Measurements from ENCODE around the gene GTF2H3. TPM values are rescaled to one million over a fixed set of nuclear protein-coding genes. Genes with fewer than 3 reads are reported as not detected.
A peak's percentile ranks its signal among the peaks of the same experiment; 100 is the strongest.

The GTF2H3 gene
- total RNA-seq, 2 experiments from 2014 or later = 35.8 to 36.7 TPM

DNA sequence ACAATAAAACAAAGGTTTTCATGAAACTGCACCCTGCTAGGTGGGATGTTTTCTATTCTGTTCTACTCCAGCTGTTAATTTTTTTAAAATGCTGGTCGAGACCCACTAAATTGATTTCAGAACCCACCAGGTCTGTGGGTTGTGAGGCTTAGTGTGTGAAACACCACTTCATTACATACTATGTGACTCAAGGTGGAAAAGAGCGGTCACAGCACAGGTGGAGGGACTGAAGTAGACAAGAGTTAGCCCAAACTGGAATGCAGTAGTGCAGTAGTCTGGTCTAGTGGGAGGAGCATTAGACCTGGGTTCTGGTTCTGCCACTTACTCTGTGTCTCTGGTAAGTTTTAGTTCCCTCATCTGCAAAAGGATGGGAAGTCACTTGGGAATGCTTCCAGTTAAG is 19.5 kb upstream of the GTF2H3 start:
- H3K9me3 Mint-ChIP-seq = no peaks in the 10 kb centered on the region
- no peak overlapping the region for H3K4me3 Mint-ChIP-seq
- no peak overlapping the region for H3K27ac Mint-ChIP-seq
- DNase-seq (no peak), ATAC-seq (ENCODE audit: low read depth) (no peak)
- peaks cover 21% of the 10 kb centered on the region for H3K36me3 Mint-ChIP-seq
- peaks cover 5% of the 10 kb centered on the region for H3K4me1 Mint-ChIP-seq
- POLR2A ChIA-PET = no interaction called here
- no peaks in the 10 kb centered on the region for H3K27me3 Mint-ChIP-seq

DNA sequence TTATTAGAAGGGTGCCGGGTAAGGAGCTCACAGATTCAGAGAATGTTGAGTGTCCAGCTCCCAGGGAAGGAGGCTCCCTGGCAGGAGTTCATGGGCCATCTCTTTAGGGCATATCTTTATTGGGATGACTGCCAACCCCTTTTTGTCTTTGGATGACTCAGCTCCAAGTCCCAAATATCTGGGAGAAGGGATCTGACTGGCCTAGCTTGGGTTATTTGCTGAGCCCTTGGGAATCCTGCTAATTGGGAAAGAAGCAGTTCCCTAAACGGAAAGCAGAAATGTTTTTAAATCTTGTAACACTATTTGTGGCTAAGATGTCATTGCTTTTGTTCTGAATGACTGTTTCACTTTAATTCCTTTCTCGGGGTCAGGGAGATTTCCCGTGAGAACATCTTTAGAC is 19.1 kb upstream of the GTF2H3 start:
- H3K27me3 Mint-ChIP-seq = no peaks in the 10 kb centered on the region
- no peak for ATAC-seq (ENCODE audit: low read depth)
- H3K9me3 Mint-ChIP-seq = no peaks in the 10 kb centered on the region
- DNase-seq = no peak
- no peak overlapping the region for H3K27ac Mint-ChIP-seq
- peaks cover 5% of the 10 kb centered on the region for H3K4me1 Mint-ChIP-seq
- H3K4me3 Mint-ChIP-seq = no peak overlapping the region
- H3K36me3 Mint-ChIP-seq = peaks cover 24% of the 10 kb centered on the region
- POLR2A ChIA-PET = no interaction called here

DNA sequence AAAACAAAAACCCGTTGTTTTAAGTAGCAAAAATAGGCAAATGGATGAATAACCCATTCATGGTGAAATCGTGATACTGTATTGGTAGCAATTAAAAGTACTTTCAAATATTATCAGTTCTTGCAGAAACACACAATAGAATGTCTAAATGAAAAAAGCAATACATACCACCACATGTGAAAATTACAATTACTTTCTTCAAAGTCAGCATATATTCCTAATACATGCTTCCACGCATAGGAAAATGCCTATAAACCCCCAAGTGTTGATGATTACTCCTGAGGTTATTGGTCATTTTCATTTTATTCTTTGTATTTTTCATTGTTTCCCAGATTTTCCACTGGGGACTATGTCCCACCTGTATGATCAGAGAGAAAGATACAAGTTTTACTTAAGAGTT is 16.5 kb upstream of the GTF2H3 start:
- Mint-ChIP-seq H3K4me1 (peaks cover 3% of the 10 kb centered on the region), H3K4me3 (no peak overlapping the region), H3K27me3 (no peaks in the 10 kb centered on the region), H3K9me3 (no peaks in the 10 kb centered on the region), H3K36me3 (peaks cover 28% of the 10 kb centered on the region), H3K27ac (no peak overlapping the region)
- ATAC-seq (ENCODE audit: low read depth) (no peak), DNase-seq (no peak)
- POLR2A ChIA-PET = interaction anchor here (0.6 kb wide), 1 partner anchor 842 kb away, joined by 3 read pairs; no protein-coding TSS in a partner anchor

DNA sequence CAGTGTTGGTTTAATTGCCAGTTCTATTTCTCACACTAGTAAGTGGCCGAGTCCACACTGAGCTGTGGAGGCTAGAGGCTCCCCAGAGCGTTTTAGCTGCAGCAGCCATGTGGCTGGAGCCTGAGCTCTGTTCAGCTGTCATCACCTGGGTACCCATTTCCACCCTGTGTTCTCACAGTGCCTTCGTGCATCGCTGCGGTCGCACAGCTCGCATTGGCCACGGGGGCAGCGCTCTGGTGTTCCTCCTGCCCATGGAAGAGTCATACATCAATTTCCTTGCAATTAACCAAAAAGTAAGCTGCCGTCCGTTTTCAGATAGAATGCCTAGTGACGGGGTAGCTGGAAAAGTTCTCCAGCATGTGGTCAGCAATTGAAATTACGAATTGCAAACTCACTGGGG is 16.0 kb upstream of the GTF2H3 start:
- POLR2A ChIA-PET = interaction anchor here (0.6 kb wide), 1 partner anchor 842 kb away, joined by 3 read pairs; no protein-coding TSS in a partner anchor
- Mint-ChIP-seq H3K36me3 (peaks cover 27% of the 10 kb centered on the region), H3K4me1 (peaks cover 3% of the 10 kb centered on the region), H3K27ac (no peak overlapping the region), H3K27me3 (no peaks in the 10 kb centered on the region), H3K9me3 (no peaks in the 10 kb centered on the region), H3K4me3 (no peak overlapping the region)
- DNase-seq (no peak), ATAC-seq (ENCODE audit: low read depth) (no peak)

DNA sequence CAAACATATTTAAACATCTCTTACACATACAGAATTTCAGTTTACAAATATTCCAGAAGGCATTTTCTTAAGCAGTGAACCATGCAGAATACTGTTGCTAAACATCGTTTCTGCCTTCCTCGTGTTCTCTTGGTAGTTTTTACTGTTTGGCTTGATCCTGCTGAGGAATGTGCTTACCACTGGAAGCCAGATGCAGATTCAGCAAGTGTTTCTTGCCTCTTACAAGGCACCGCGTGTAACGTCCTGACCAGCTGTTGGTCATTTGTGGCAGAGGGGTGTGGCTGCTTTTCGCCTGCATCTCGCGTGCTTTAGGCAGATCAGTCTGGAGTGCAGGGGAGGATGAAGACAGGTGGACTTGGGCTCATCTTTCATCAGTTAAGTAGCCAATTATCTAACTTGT is 12.5 kb upstream of the GTF2H3 start:
- H3K9me3 Mint-ChIP-seq = no peaks in the 10 kb centered on the region
- POLR2A ChIA-PET = no interaction called here
- no peak overlapping the region for H3K27ac Mint-ChIP-seq
- no peaks in the 10 kb centered on the region for H3K27me3 Mint-ChIP-seq
- ATAC-seq (ENCODE audit: low read depth) (no peak), DNase-seq (no peak)
- peaks cover 32% of the 10 kb centered on the region for H3K36me3 Mint-ChIP-seq
- peaks cover 3% of the 10 kb centered on the region for H3K4me1 Mint-ChIP-seq
- H3K4me3 Mint-ChIP-seq = no peak overlapping the region

DNA sequence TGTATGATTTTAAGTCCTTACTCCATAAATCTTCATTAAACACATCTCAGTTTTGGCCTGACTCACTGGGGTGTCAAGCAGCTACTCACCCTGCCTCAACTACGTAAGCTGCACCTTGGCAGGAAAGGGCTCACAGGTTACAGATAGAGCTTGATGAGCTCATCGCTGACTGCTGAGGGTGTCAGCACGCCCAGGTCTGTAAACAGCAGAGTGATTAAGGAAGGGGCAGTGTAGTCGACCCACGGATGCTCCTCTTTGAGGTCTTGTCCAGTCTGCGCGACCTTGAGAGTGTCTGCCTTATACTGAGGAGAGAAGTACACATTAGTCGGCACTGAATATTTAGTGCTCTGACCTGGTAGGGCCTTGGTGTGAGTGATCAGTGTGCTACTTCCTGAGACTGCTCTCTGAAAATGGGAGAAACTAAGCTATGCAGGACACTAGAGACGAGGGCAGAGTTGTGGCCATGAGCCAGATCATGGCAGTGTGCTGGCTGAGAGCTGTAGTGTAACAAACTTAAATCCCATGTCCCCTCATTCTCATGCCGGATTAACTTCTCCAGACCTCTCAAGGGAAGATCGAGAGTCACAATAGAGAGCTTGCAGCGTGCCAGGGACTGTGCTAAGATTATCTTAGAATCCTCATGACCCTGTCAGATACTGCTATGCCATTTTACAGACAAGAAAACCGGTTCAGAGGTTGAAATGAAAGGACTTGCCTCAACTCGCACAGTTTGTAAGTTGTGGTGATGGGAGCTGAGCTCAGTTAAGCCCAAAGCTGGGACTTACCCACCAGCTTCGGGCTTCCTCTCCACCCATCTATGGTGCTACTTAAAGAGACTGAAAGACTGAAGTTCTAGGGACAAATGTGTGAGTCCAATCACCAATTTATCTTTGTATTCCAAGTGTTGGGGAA is 11.8 kb upstream of the GTF2H3 start:
- no peak overlapping the region for H3K27ac Mint-ChIP-seq
- no peaks in the 10 kb centered on the region for H3K27me3 Mint-ChIP-seq
- H3K36me3 Mint-ChIP-seq = peaks cover 37% of the 10 kb centered on the region
- peaks cover 3% of the 10 kb centered on the region for H3K4me1 Mint-ChIP-seq
- DNase-seq = no peak
- no peaks in the 10 kb centered on the region for H3K9me3 Mint-ChIP-seq
- no peak for ATAC-seq (ENCODE audit: low read depth)
- POLR2A ChIA-PET = interaction anchor here (0.7 kb wide), 1 partner anchor 20 kb away, joined by 3 read pairs; the partner anchor contains the start of gene DDX55
- H3K4me3 Mint-ChIP-seq = no peak overlapping the region

DNA sequence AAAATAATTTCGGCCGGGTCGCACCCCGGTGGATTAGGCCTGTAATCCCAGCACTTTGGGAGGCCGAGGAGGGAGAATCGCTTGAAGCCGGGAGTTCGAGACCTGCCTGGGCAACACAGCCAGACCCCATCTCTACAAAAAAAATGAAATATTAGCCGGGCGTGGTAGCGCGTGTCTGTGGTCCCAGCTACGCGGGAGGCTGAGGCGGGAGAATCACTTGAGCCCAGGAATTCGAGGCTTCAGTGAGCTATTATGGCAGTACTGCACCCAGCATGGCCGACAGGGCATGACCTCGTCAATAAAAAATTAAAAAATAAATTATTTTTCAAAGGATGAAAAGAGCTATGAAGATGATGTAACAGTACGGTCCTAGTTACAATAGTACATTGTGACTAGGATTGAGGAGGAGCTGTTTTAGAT is 523 bp downstream of the GTF2H3 start:
- DNase-seq = peak; percentile 33
- Mint-ChIP-seq H3K27me3 (no peaks in the 10 kb centered on the region), H3K4me3 (peak overlapping the region; percentile 97), H3K27ac (peak overlapping the region; percentile 98), H3K4me1 (peaks cover 21% of the 10 kb centered on the region), H3K36me3 (peaks cover 8% of the 10 kb centered on the region), H3K9me3 (no peaks in the 10 kb centered on the region)
- POLR2A ChIA-PET = interaction anchor here (0.5 to 2.0 kb wide), 6 partner anchors 9 to 401 kb away, joined by 3 to 8 read pairs (median 4); partner anchors contain the start of genes ATP6V0A2, DDX55, MPHOSPH9 and MTRFR
- no peak for ATAC-seq (ENCODE audit: low read depth)

DNA sequence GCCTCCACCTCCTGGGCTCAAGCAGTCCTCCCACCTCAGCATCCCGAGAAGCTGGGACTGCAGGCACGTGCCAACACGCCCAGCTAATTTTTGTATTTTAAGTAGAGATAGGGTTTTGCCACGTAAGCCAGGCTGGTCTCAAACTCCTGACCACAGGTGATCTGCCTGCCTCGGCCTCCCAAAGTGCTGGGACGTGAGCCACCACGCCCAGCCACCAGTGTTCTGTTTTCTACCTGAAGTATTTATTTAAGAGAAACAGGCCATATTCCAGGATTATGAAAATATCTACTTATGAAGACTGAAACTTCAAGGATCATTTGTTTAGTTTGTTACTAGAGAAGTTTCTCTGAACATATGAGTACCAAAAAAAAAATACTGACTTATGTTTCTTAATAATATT is 10.3 kb downstream of the GTF2H3 start:
- Mint-ChIP-seq H3K27ac (no peak overlapping the region), H3K36me3 (peaks cover 16% of the 10 kb centered on the region), H3K4me1 (peaks cover 2% of the 10 kb centered on the region), H3K9me3 (no peaks in the 10 kb centered on the region), H3K27me3 (no peaks in the 10 kb centered on the region), H3K4me3 (no peak overlapping the region)
- DNase-seq = no peak
- POLR2A ChIA-PET = no interaction called here
- ATAC-seq (ENCODE audit: low read depth) = no peak

DNA sequence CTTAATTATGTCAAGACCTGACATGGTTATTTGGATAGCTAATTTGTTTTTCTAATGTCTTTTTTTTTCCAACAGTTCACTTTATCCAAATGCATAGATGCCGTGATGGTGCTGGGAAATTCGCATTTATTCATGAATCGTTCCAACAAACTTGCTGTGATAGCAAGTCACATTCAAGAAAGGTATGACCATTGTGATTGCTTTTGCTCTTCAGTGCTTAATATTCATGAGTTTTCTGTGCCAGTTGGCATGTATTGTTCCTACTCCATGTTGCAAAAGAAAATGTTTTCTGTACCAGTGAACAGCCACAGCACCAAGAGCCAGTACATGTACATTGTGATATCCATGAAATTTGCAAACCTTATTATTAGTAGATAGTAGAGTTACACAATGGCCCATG is 11.8 kb downstream of the GTF2H3 start:
- no peaks in the 10 kb centered on the region for H3K27me3 Mint-ChIP-seq
- DNase-seq (no peak), ATAC-seq (ENCODE audit: low read depth) (no peak)
- H3K27ac Mint-ChIP-seq = no peak overlapping the region
- peaks cover 2% of the 10 kb centered on the region for H3K4me1 Mint-ChIP-seq
- H3K9me3 Mint-ChIP-seq = no peaks in the 10 kb centered on the region
- H3K4me3 Mint-ChIP-seq = no peak overlapping the region
- peaks cover 14% of the 10 kb centered on the region for H3K36me3 Mint-ChIP-seq
- POLR2A ChIA-PET = no interaction called here

DNA sequence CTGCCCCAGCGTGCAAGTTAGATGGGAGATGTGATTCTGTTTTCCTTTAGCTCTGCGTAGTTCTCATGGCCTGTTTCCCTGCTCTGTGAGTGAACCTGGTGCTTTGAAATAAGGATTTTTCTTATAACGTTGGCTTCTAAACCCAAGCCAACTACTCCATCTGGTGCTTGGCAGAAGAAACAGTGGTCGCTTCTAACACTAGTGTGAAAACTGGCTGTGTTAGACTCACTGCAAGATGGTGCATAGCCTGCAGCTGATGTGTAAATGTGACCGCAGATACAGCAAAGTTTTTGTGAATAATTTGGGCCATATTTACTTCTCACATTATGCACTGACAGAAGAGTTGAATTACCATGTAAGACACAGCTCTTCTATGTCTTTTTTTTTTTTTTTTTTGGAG is 12.2 kb downstream of the GTF2H3 start:
- H3K27me3 Mint-ChIP-seq = no peaks in the 10 kb centered on the region
- H3K4me3 Mint-ChIP-seq = no peak overlapping the region
- H3K36me3 Mint-ChIP-seq = peaks cover 16% of the 10 kb centered on the region
- ATAC-seq (ENCODE audit: low read depth) (no peak), DNase-seq (no peak)
- H3K9me3 Mint-ChIP-seq = no peaks in the 10 kb centered on the region
- H3K4me1 Mint-ChIP-seq = peaks cover 2% of the 10 kb centered on the region
- H3K27ac Mint-ChIP-seq = no peak overlapping the region
- POLR2A ChIA-PET = no interaction called here

DNA sequence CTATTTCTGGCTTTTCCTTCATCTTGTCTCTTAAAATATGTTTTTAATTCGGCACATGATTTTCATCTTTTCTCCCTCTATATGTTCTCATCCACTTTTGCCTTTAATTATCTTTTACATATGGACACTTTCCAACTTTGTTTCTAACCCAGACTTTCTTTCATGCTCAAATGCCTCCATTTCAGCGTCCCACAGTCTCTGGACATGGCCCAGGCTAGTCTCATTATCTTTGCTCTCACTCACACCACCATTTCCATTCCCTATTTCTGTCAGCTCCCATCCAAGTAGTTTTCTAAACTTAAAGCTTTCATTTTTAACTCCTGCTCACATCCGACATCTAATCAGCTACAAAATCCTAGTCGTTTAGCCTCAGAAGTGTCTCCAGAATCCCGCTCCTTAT is 14.8 kb downstream of the GTF2H3 start:
- H3K4me1 Mint-ChIP-seq = peaks cover 2% of the 10 kb centered on the region
- no peaks in the 10 kb centered on the region for H3K9me3 Mint-ChIP-seq
- ATAC-seq (ENCODE audit: low read depth) (no peak), DNase-seq (no peak)
- H3K27ac Mint-ChIP-seq = no peak overlapping the region
- H3K36me3 Mint-ChIP-seq = peaks cover 22% of the 10 kb centered on the region
- POLR2A ChIA-PET = no interaction called here
- H3K4me3 Mint-ChIP-seq = no peak overlapping the region
- H3K27me3 Mint-ChIP-seq = no peaks in the 10 kb centered on the region

DNA sequence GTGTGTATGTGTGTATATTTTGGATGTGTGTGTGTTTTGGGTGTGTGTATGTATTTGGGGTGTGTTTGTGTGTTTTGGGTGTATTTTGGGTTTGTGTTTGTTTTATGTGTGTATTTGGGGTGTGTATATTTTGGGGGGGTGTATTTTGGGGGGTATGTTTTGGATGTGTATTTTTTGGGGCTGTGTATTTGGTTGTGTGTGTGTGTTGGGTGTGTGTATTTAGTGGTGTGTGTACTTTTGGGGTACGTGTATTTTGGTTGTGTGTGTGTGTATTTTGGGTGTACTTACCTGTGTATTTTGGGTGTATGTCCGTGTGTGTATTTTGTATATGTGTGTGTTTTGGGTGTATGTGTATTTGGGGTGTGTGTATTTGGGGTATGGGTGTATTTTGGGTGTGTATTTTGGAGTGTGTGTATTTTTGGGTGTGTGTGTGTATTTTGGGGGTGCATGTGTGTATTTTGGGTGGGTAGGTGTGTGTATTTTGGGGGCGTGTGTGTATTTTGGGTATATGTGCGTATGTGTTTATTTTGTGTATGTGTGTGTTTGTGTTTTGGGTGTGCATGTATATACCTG is 20.6 kb downstream of the GTF2H3 start:
- H3K9me3 Mint-ChIP-seq = no peaks in the 10 kb centered on the region
- no peak for ATAC-seq (ENCODE audit: low read depth)
- POLR2A ChIA-PET = interaction anchor here (0.6 kb wide), 1 partner anchor 455 kb away, joined by 4 read pairs; no protein-coding TSS in a partner anchor
- no peak overlapping the region for H3K4me3 Mint-ChIP-seq
- no peaks in the 10 kb centered on the region for H3K27me3 Mint-ChIP-seq
- no peak for DNase-seq
- H3K36me3 Mint-ChIP-seq = peaks cover 17% of the 10 kb centered on the region
- no peak overlapping the region for H3K27ac Mint-ChIP-seq
- peaks cover 6% of the 10 kb centered on the region for H3K4me1 Mint-ChIP-seq

DNA sequence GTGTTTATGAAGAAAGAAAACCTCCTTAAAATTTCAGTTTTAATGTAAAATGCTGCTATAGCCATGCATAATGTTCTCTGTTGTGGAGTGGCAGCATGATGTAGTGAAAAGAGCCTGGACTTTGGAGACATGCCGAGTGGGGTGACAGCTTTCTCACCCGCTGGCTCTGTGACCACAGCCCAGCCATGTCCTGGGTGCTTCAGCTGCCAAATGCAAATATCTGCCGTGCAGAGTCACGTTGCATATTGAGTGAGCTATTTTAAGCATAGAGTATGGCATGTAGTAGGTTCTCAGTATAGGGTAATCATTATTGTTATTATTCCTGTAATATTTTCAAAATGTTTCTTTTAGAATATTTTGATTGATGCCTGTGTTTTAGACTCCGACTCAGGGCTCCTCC is 21.8 kb downstream of the GTF2H3 start:
- H3K4me3 Mint-ChIP-seq = no peak overlapping the region
- H3K27ac Mint-ChIP-seq = no peak overlapping the region
- H3K36me3 Mint-ChIP-seq = peaks cover 23% of the 10 kb centered on the region
- POLR2A ChIA-PET = no interaction called here
- H3K4me1 Mint-ChIP-seq = peaks cover 14% of the 10 kb centered on the region
- DNase-seq (no peak), ATAC-seq (ENCODE audit: low read depth) (no peak)
- H3K9me3 Mint-ChIP-seq = no peaks in the 10 kb centered on the region
- no peaks in the 10 kb centered on the region for H3K27me3 Mint-ChIP-seq

DNA sequence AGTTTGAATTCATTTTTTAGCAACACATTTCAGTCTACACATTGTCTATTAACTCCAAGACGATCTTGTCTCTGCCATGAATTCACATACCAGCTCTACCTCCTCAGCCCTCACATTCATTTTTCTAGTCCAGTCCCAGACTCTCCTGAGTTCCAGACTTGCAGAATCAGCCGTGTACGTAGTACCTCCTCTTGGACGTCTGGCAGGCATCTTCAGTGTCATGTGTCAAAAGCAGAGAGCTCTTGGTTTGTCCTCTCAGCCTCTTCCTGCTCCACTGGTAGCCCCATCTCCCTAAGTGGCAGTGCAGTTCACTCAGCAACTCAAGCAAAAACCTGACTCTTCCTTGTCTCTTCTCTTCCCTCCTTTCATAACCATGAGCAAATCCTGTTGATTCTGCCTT is 22.8 kb downstream of the GTF2H3 start:
- no peaks in the 10 kb centered on the region for H3K9me3 Mint-ChIP-seq
- peaks cover 17% of the 10 kb centered on the region for H3K4me1 Mint-ChIP-seq
- no peak for ATAC-seq (ENCODE audit: low read depth)
- DNase-seq = no peak
- H3K4me3 Mint-ChIP-seq = no peak overlapping the region
- POLR2A ChIA-PET = no interaction called here
- H3K27me3 Mint-ChIP-seq = no peaks in the 10 kb centered on the region
- peaks cover 24% of the 10 kb centered on the region for H3K36me3 Mint-ChIP-seq
- H3K27ac Mint-ChIP-seq = peak overlapping the region; percentile 2
